NCI-H2196 (cell line): Measurements from ENCODE around the gene RNF141.

Source experiments
- DNase-seq: peaks from one replicate; lab custom pipeline; 2025; ENCODE audit not compliant: unreplicated experiment; lab: John Stamatoyannopoulos, UW

RNF141 gene

GRCh38 chr11:10484461-10485180 lies 56.4 kb downstream of the RNF141 start:
- no peak for DNase-seq

GRCh38 chr11:10483584-10483983 lies 57.4 kb downstream of the RNF141 start:
- DNase-seq = no peak

DNA sequence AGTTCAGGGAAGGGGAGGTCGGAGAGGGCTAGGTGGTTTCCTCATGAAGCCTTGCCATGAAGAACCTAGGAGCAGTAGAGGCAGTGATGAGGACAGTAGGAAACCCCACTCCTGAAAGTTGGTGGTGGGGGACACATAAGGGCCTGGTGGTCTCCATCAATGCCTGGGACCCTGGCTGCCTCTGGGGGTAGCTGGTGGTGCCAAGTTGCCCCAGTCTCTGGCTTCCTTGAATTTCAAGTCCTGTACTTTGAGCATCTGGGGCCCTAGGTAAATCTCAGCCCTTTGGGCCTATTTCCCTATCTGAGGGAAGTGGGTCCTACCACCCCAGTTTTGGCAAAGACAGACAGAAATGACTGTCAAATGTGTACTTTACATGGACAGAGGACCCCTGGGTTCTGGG lies 57.8 kb downstream of the RNF141 start:
- no peak for DNase-seq

GRCh38 chr11:10481560-10482349 lies 59.2 kb downstream of the RNF141 start:
- DNase-seq = peak; percentile 35

GRCh38 chr11:10480760-10481159 lies 60.2 kb downstream of the RNF141 start:
- DNase-seq = no peak

DNA sequence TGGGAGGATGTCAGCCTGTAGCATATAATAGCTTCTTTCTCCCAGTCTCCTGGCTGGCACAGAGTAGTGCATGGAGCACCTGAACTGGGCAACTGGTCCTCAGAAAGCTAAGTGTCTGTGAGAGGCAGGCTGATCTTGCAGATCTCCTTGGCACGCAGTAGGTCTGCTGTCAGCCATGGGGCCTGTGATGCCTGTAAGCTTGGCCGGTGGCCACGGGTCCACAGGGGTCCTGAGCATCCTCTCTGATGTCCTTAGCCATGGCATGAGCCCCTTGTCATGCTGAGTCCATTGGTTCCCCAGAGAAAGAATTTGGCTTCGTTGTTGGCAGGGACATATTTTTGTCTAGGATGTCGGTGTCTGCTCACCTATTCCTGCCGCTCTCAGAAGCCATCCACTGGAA lies 61.0 kb downstream of the RNF141 start:
- DNase-seq = no peak

DNA sequence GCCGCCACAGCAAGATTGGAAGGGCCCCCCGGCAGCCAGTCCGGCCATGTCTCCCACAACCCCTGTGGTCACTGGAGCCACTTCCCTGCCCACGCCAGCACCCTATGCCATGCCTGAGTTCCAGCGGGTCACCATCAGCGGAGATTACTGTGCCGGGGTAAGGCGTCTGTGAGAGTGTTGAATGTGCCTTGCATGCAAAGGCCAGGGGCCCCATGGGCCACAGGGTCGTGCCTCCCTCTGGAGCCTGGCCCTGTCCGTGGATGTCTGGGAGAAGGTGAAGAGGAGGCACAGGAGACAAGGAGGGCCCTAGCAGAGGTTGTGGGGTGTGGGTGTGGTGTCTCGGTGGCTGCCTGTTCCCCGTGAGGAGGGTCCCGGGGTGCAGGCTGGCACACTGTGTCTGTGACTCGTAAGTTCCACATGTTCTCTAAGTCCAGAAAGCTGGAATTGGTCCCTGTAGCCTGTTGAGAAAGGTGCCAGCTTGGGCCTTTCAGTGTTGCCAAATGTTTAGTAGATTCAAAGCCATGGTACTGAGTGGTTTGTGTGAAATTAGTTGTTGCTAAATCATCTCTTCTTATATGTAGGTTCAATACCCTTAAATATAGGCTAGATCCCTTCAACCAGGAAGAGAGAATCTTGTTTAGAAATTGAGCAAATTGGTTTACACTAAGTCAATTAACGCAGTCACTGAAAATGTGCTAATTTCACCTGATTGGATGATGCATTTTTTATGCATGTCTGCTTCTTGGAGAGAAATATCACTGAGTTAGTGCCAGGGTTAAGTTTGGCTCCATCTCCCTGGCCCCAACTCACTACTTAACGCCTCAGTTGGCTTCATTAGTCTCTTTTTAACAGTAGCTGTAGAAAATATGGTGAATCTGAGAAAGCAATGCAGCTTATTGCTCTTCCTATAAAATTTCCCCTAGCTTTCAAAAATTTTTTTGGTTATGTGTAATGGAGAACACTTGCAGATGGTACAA lies 62.1 kb downstream of the RNF141 start:
- DNase-seq = no peak

GRCh38 chr11:10478066-10478465 lies 62.9 kb downstream of the RNF141 start:
- no peak for DNase-seq

GRCh38 chr11:10477690-10478046 lies 63.3 kb downstream of the RNF141 start:
- DNase-seq = no peak

GRCh38 chr11:10476927-10477689 lies 63.9 kb downstream of the RNF141 start:
- DNase-seq = no peak

GRCh38 chr11:10476342-10476741 lies 64.6 kb downstream of the RNF141 start:
- no peak for DNase-seq

DNA sequence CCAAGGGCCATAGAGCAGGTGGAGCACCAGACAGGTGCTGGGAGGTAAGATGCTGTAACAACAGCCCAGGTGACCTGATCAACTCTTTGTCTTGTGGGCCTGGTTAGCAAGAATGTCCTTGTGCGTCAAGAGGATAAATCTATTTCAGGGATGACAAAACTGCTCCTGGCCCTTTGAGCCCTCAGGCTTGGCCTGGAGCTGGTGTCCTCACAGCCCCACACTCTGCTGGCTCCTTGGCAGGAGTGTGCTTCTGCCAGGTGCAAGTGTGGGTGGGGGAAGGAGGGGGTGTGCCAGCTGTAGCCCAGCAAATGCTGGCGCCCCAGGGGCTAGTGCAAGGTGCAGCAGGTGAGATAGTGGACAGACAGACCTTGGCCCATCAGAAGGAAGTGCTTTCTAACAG lies 66.4 kb downstream of the RNF141 start:
- DNase-seq = peak; percentile 49

DNA sequence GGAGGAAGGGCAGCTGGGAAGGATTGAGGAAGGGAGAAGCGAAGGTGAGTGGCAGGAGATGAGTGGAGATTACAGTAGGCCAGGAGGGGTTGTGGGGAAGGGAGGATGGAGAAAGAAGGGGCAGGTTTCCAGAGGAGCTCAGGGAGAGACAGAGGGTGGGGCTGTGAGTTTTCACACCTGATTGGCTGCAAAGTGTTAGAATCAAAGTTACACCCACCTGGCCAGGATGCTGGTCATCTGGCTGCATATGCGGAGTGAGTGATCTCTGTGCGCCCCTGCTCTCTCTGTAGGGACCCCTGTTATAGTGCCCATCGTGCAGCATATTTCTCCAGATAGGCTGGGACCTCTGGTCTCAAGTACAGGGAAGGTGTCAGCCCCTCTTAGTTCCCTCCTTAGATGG lies 67.6 kb downstream of the RNF141 start:
- no peak for DNase-seq

- no peak for DNase-seq
Observed at GRCh38 chr11:10462746-10463300, 78.2 kb downstream of the RNF141 start.
